Measurements from ENCODE around the gene CGNL1.

GRCh38 chr15:57494581-57494980, 118.3 kb downstream of the CGNL1 start:
- TF ChIP-seq, protein P1, sequence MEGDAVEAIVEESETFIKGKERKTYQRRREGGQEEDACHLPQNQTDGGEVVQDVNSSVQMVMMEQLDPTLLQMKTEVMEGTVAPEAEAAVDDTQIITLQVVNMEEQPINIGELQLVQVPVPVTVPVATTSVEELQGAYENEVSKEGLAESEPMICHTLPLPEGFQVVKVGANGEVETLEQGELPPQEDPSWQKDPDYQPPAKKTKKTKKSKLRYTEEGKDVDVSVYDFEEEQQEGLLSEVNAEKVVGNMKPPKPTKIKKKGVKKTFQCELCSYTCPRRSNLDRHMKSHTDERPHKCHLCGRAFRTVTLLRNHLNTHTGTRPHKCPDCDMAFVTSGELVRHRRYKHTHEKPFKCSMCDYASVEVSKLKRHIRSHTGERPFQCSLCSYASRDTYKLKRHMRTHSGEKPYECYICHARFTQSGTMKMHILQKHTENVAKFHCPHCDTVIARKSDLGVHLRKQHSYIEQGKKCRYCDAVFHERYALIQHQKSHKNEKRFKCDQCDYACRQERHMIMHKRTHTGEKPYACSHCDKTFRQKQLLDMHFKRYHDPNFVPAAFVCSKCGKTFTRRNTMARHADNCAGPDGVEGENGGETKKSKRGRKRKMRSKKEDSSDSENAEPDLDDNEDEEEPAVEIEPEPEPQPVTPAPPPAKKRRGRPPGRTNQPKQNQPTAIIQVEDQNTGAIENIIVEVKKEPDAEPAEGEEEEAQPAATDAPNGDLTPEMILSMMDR (IDR thresholded peaks at IDR 0.05; ENCODE audit: low read depth, low read length), result no peak
- TF ChIP-seq EZH2phosphoT487 (IDR thresholded peaks at IDR 0.05; ENCODE audit: low read depth), result no peak

Data from OCI-LY3 (cell line).